Neural cell (in vitro differentiated cells): ENCODE results near the gene PLCL1. TPM values are rescaled to one million over a fixed set of nuclear protein-coding genes. Genes with fewer than 3 reads are reported as not detected.

Source experiments
- H2AFZ ChIP-seq: fragments of 200-600, 300-800 bp; sonication (generic), shearing (Covaris generic); 2 replicates; pipeline ENCODE4 v1.6.0; 2014; ENCODE audit warnings: low read depth, mild to moderate bottlenecking, antibody characterized with exemption, low read length, moderate library complexity
- H3F3A ChIP-seq: fragments of 200-600 bp; shearing (Covaris generic); 2 replicates; pipeline ENCODE4 v1.6.1; 2016; ENCODE audit warnings: mild to moderate bottlenecking, moderate library complexity, mixed read lengths, antibody characterized with exemption, low read length; ENCODE audit not compliant: insufficient read depth, poor library complexity, severe bottlenecking
- H3K27ac ChIP-seq: fragments of 200-600, 300-800 bp; sonication (generic), shearing (Covaris generic); 2 replicates; pipeline ENCODE4 v1.5.1; 2014; ENCODE audit warnings: mild to moderate bottlenecking, low read length, moderate library complexity
- H3K27me3 ChIP-seq: fragments of 300-800, 200-600 bp; sonication (generic), shearing (Covaris generic); 2 replicates; pipeline ENCODE4 v1.6.0; 2014; ENCODE audit warnings: mild to moderate bottlenecking, low read depth, low read length, moderate library complexity; ENCODE audit not compliant: insufficient read depth
- H3K36me3 ChIP-seq: fragments of 300-800, 200-600 bp; sonication (generic), shearing (Covaris generic); 2 replicates; pipeline ENCODE4 v1.5.1; 2014; ENCODE audit warnings: mild to moderate bottlenecking, antibody characterized with exemption, low read length, moderate library complexity; ENCODE audit not compliant: insufficient read depth
- H3K4me2 ChIP-seq: fragments of 300-800, 200-600 bp; sonication (generic), shearing (Covaris generic); 2 replicates; pipeline ENCODE4 v1.6.0; 2014; ENCODE audit warnings: mild to moderate bottlenecking, low read length
- H3K4me3 ChIP-seq: fragments of 300-800, 200-600 bp; sonication (generic), shearing (Covaris generic); 2 replicates; pipeline ENCODE4 v1.5.1; 2014; ENCODE audit warnings: mild to moderate bottlenecking, low read length, moderate library complexity
- H3K79me2 ChIP-seq: fragments of 200-600 bp; shearing (Covaris generic); replicated peaks from 2 replicates; pipeline ENCODE4 v1.6.0; 2014; ENCODE audit warnings: mild to moderate bottlenecking, low read length, moderate library complexity; ENCODE audit not compliant: insufficient read depth
- H3K9ac ChIP-seq: fragments of 300-800, 200-600 bp; sonication (generic), shearing (Covaris generic); 2 replicates; pipeline ENCODE4 v1.6.1; 2016; ENCODE audit warnings: mild to moderate bottlenecking, low read length, mixed read lengths
- H3K9me2 ChIP-seq: fragments of 200-600 bp; shearing (Covaris generic); 2 replicates; pipeline ENCODE4 v1.6.1; 2016; ENCODE audit warnings: mild to moderate bottlenecking, low read length, mixed read lengths; ENCODE audit not compliant: insufficient read depth
- H3K9me3 ChIP-seq: fragments of 200-600, 300-800 bp; sonication (generic), shearing (Covaris generic); 2 replicates; pipeline ENCODE4 v1.6.1; 2016; ENCODE audit warnings: mild to moderate bottlenecking, mixed run types, low read length, moderate library complexity, mixed read lengths
- H4K20me1 ChIP-seq: fragments of 200-600 bp; shearing (Covaris generic); 2 replicates; pipeline ENCODE4 v1.6.1; 2016; ENCODE audit warnings: mild to moderate bottlenecking, mixed run types; ENCODE audit not compliant: insufficient read depth
- CTCF ChIP-seq: fragments of 450-650 bp; IDR thresholded peaks from 2 replicates; pipeline ENCODE4 v1.5.1; 2014; ENCODE audit warnings: antibody characterized with exemption, mild to moderate bottlenecking, moderate library complexity; ENCODE audit not compliant: poor library complexity, severe bottlenecking
- EP300 ChIP-seq: fragments of 450-650 bp; conservative IDR thresholded peaks from 2 replicates; pipeline ENCODE4 v1.6.1; 2014; ENCODE audit warnings: antibody characterized with exemption, mild to moderate bottlenecking, moderate library complexity; ENCODE audit not compliant: poor library complexity, severe bottlenecking
- EZH2 ChIP-seq: fragments of 200-600, 300-800 bp; shearing (Covaris generic), sonication (generic); IDR thresholded peaks from 2 replicates; pipeline ENCODE4 v1.6.1; 2014; ENCODE audit warnings: antibody characterized with exemption, low read length, borderline replicate concordance, mild to moderate bottlenecking; ENCODE audit not compliant: insufficient read depth, poor library complexity, severe bottlenecking
- MXI1 ChIP-seq: fragments of 450-650 bp; conservative IDR thresholded peaks from 2 replicates; pipeline ENCODE4 v1.6.1; 2014; ENCODE audit warnings: antibody characterized with exemption, mild to moderate bottlenecking; ENCODE audit not compliant: poor library complexity, severe bottlenecking
- POLR2AphosphoS5 ChIP-seq: IDR thresholded peaks from 2 replicates; pipeline ENCODE4 v1.6.1; 2012
- RAD21 ChIP-seq: fragments of 450-650 bp; conservative IDR thresholded peaks from 2 replicates; pipeline ENCODE4 v1.6.1; 2014; ENCODE audit warnings: antibody characterized with exemption, mild to moderate bottlenecking, moderate library complexity
- SMC3 ChIP-seq: fragments of 450-650 bp; conservative IDR thresholded peaks from 2 replicates; pipeline ENCODE4 v1.6.1; 2014; ENCODE audit warnings: antibody characterized with exemption, mild to moderate bottlenecking, moderate library complexity; ENCODE audit not compliant: poor library complexity
- TAF1 ChIP-seq: IDR thresholded peaks from 2 replicates; pipeline ENCODE4 v1.6.1; 2012; ENCODE audit warnings: low read depth
- polyA plus RNA-seq: library from polyadenylated mRNA; depleted of rRNA; stranded (reverse); fragments of >200 nt; gene quantifications from 2 replicates; pipeline ENCODE4 v1.2.3, GENCODE V29; 2014
- TF ChIP-seq, protein P1 (sequence below): IDR thresholded peaks from 2 replicates; pipeline ENCODE4 v1.6.1; 2012; ENCODE audit warnings: borderline replicate concordance

Gene PLCL1
- polyA plus RNA-seq, 1 donor from 2014 or later: 6.8 TPM

GRCh38 chr2:197801033-197801432, 3.4 kb upstream of the PLCL1 start:
- no peaks in the 10 kb centered on the region for H3F3A ChIP-seq
- H3K4me2 ChIP-seq: no peak overlapping the region
- no peak overlapping the region for H3K9ac ChIP-seq
- no peaks in the 10 kb centered on the region for H4K20me1 ChIP-seq
- no peak overlapping the region for H2AFZ ChIP-seq
- no peaks in the 10 kb centered on the region for H3K9me3 ChIP-seq
- peaks cover 13% of the 10 kb centered on the region for H3K27me3 ChIP-seq
- H3K27ac ChIP-seq: no peak overlapping the region
- no peaks in the 10 kb centered on the region for H3K9me2 ChIP-seq
- no peak for TF ChIP-seq EP300
- TF ChIP-seq TAF1: no peak
- no peak for TF ChIP-seq EZH2
- no peak for TF ChIP-seq CTCF
- TF ChIP-seq POLR2AphosphoS5: no peak
- TF ChIP-seq MXI1: no peak
- TF ChIP-seq, protein P1, sequence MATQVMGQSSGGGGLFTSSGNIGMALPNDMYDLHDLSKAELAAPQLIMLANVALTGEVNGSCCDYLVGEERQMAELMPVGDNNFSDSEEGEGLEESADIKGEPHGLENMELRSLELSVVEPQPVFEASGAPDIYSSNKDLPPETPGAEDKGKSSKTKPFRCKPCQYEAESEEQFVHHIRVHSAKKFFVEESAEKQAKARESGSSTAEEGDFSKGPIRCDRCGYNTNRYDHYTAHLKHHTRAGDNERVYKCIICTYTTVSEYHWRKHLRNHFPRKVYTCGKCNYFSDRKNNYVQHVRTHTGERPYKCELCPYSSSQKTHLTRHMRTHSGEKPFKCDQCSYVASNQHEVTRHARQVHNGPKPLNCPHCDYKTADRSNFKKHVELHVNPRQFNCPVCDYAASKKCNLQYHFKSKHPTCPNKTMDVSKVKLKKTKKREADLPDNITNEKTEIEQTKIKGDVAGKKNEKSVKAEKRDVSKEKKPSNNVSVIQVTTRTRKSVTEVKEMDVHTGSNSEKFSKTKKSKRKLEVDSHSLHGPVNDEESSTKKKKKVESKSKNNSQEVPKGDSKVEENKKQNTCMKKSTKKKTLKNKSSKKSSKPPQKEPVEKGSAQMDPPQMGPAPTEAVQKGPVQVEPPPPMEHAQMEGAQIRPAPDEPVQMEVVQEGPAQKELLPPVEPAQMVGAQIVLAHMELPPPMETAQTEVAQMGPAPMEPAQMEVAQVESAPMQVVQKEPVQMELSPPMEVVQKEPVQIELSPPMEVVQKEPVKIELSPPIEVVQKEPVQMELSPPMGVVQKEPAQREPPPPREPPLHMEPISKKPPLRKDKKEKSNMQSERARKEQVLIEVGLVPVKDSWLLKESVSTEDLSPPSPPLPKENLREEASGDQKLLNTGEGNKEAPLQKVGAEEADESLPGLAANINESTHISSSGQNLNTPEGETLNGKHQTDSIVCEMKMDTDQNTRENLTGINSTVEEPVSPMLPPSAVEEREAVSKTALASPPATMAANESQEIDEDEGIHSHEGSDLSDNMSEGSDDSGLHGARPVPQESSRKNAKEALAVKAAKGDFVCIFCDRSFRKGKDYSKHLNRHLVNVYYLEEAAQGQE: no peak
- TF ChIP-seq RAD21: no peak
- TF ChIP-seq SMC3: no peak
- H3K4me3 ChIP-seq: no peak overlapping the region
- no peaks in the 10 kb centered on the region for H3K36me3 ChIP-seq
- H3K79me2 ChIP-seq: no peaks in the 10 kb centered on the region

- Histone ChIP-seq H3K4me3 (no peak overlapping the region), H3K79me2 (peaks cover 2% of the 10 kb centered on the region), H3K27me3 (peaks cover 23% of the 10 kb centered on the region), H3K36me3 (no peaks in the 10 kb centered on the region), H4K20me1 (no peaks in the 10 kb centered on the region), H3K9me3 (no peaks in the 10 kb centered on the region), H3K27ac (no peak overlapping the region), H3K9ac (no peak overlapping the region), H2AFZ (no peak overlapping the region), H3K4me2 (peak overlapping the region; percentile 46), H3K9me2 (no peaks in the 10 kb centered on the region), H3F3A (no peaks in the 10 kb centered on the region)
- TF ChIP-seq EZH2 (no peak), CTCF (peak; percentile 90), RAD21 (peak; percentile 95), SMC3 (peak; percentile 96)
Observed at GRCh38 chr2:197803033-197803444, 1.4 kb upstream of the PLCL1 start.
